H1 (cell line): ENCODE data around the gene GREB1. TPM values are rescaled to one million over a fixed set of nuclear protein-coding genes. Genes with fewer than 3 reads are reported as not detected.

Source experiments
- CBX5 ChIP-seq: fragments of 300-800, 300-1000 bp; sonication (generic); IDR thresholded peaks from 2 replicates; pipeline ENCODE4 v1.7.1; 2016; ENCODE audit warnings: antibody characterized with exemption, low read length, low read depth
- CHD7 ChIP-seq: fragments of 300-600 bp; sonication (generic); IDR thresholded peaks from 2 replicates; pipeline ENCODE4 v1.7.1; 2012; ENCODE audit warnings: low read length, moderate library complexity, mild to moderate bottlenecking, inconsistent platforms; ENCODE audit not compliant: insufficient replicate concordance
- EP300 ChIP-seq, 2 experiments: IDR thresholded peaks; 1 replicate in 1 of 2; 2 replicates in 1 of 2; pipeline ENCODE4 v1.6.1; 2011 to 2012; ENCODE audit warnings: low read depth in 2 of 2, low read length in 2 of 2, mild to moderate bottlenecking in 2 of 2, borderline replicate concordance in 1 of 2, inconsistent platforms in 1 of 2, moderate library complexity in 1 of 2
- NRF1 ChIP-seq: IDR thresholded peaks from 2 replicates; pipeline ENCODE4 v1.6.1; 2011; ENCODE audit warnings: mild to moderate bottlenecking, low read depth, low read length, improper control_type of control experiment
- POU5F1 ChIP-seq: IDR thresholded peaks from 2 replicates; pipeline ENCODE4 v1.6.1; 2011; ENCODE audit warnings: low read depth, mild to moderate bottlenecking, low read length, moderate library complexity
- polyA plus RNA-seq, 7 experiments: library from polyadenylated mRNA; depleted of rRNA in 3 of 7; stranded (reverse) in 5 of 7; unstranded in 2 of 7; fragments of >200 nt in 5 of 7; fragments of 200-250 nt in 2 of 7; gene quantifications; 1 replicate in 5 of 7; 2 replicates in 1 of 7; 4 replicates in 1 of 7; pipeline versions ENCODE4 v1.2.1 to v1.2.3, GENCODE V29; 2011 to 2013; ENCODE audit warnings: missing spikeins in 2 of 7, mixed read lengths in 2 of 7
- total RNA-seq: library from RNA; stranded (reverse); fragmentation: NEBNext Ultra II Directional; extraction: Animal tissue kit (Norgen Biotek cat#: 25700); gene quantifications from 2 replicates; pipeline ENCODE4 v1.2.1, GENCODE V29; 2021

The GREB1 gene
- total and polyA plus RNA-seq, 2 of the 8 experiments (the other 6 are each of a cell fraction or from before 2014, with no cell fraction given), result 7.9 to 43.4 TPM

- no peak for TF ChIP-seq CHD7
- no peak for TF ChIP-seq POU5F1
- TF ChIP-seq EP300 (IDR thresholded peaks at IDR 0.05; ENCODE audit: borderline replicate concordance in 1 of 2, low read depth in 2 of 2, low read length in 2 of 2), result no peak
- TF ChIP-seq NRF1, result no peak
- TF ChIP-seq CBX5, result no peak
Observed at GRCh38 chr2:11661891-11662435, 128.1 kb downstream of the GREB1 start (continued).
